PC-9 (cell line): ENCODE data around the gene SYNJ1. TPM values are rescaled to one million over a fixed set of nuclear protein-coding genes. Genes with fewer than 3 reads are reported as not detected.

Experiments
- BruUV-seq: library from RNA; stranded (reverse); fragments of 400-500 nt; replicated peaks from 2 replicates; lab custom pipeline; 2021; lab: Mats Ljungman, UMichigan
- CTCF ChIA-PET: fragments of 300-600 bp; sonication (Branson Sonifier 250); formaldehyde crosslinking; loops from one replicate; lab custom pipeline; 2022; ENCODE audit warnings: antibody characterized with exemption; lab: Charles Lee
- POLR2A ChIA-PET: fragments of 300-600 bp; sonication (Branson Sonifier 250); formaldehyde crosslinking; loops from one replicate; lab custom pipeline; 2022; ENCODE audit warnings: antibody characterized with exemption; ENCODE audit not compliant: unreplicated experiment; lab: Charles Lee
- DNase-seq, 2 experiments: peaks; one replicate each; pipeline versions ENCODE4 v3.0.0 to v3.0.0-alpha.2; 2015 to 2022; ENCODE audit warnings: mixed read lengths in 1 of 2
- H2AFZ ChIP-seq: fragments of 200-600 bp; sonication (generic); 2 replicates; pipeline ENCODE4 v1.8.1; 2017; ENCODE audit warnings: antibody characterized with exemption
- H3F3A ChIP-seq: fragments of 200-600 bp; sonication (generic); 2 replicates; pipeline ENCODE4 v1.8.1; 2017; ENCODE audit warnings: antibody characterized with exemption, mild to moderate bottlenecking, low read depth; ENCODE audit not compliant: insufficient read depth
- H3K27ac ChIP-seq: fragments of 200-600 bp; sonication (generic); 2 replicates; pipeline ENCODE4 v1.6.1; 2016; ENCODE audit warnings: mixed run types
- H3K27me3 ChIP-seq: fragments of 200-600 bp; sonication (generic); 2 replicates; pipeline ENCODE4 v1.6.1; 2016; ENCODE audit warnings: low read depth, mixed run types; ENCODE audit not compliant: insufficient read depth
- H3K36me3 ChIP-seq: fragments of 200-600 bp; sonication (generic); 2 replicates; pipeline ENCODE4 v1.6.1; 2016; ENCODE audit warnings: low read depth, mixed run types
- H3K4me1 ChIP-seq: fragments of 200-600 bp; sonication (generic); replicated peaks from 2 replicates; pipeline ENCODE4 v1.6.1; 2016; ENCODE audit warnings: mixed run types; ENCODE audit not compliant: insufficient read depth
- H3K4me2 ChIP-seq: fragments of 200-600 bp; sonication (generic); 2 replicates; pipeline ENCODE4 v1.6.1; 2017; ENCODE audit warnings: mixed run types
- H3K4me3 ChIP-seq: fragments of 200-600 bp; sonication (generic); 2 replicates; pipeline ENCODE4 v1.6.1; 2016; ENCODE audit warnings: mixed run types
- H3K79me2 ChIP-seq: fragments of 200-600 bp; sonication (generic); 2 replicates; pipeline ENCODE4 v1.6.1; 2017; ENCODE audit warnings: low read depth, mixed run types
- H3K9me2 ChIP-seq: fragments of 200-600 bp; sonication (generic); 2 replicates; pipeline ENCODE4 v1.8.1; 2017; ENCODE audit warnings: mild to moderate bottlenecking; ENCODE audit not compliant: insufficient read depth
- H3K9me3 ChIP-seq: fragments of 200-600 bp; sonication (generic); 2 replicates; pipeline ENCODE4 v1.8.1; 2016; ENCODE audit warnings: low read depth; ENCODE audit not compliant: insufficient read depth
- H4K20me1 ChIP-seq: fragments of 200-600 bp; sonication (generic); 2 replicates; pipeline ENCODE4 v1.8.1; 2017; ENCODE audit not compliant: insufficient read depth
- EZH2 ChIP-seq: fragments of 200-600 bp; sonication (generic); IDR thresholded peaks from 2 replicates; pipeline ENCODE4 v1.8.0; 2017; ENCODE audit warnings: antibody characterized with exemption, low read depth
- intact Hi-C: fragments of 100-400 bp; cut with micrococcal nuclease; formaldehyde crosslinking; loops from one replicate; pipeline ENCODE4 v1.10.0; 2022; ENCODE audit not compliant: unreplicated experiment
- total RNA-seq: library from RNA; stranded (reverse); gene quantifications from 2 replicates; pipeline ENCODE4 v1.2.3, GENCODE V29; 2021
- TF ChIP-seq, protein P1 (sequence below): fragments of 200-600 bp; sonication (generic); conservative IDR thresholded peaks from 2 replicates; pipeline ENCODE4 v1.6.1; 2017; ENCODE audit warnings: mixed run types, antibody characterized with exemption, mild to moderate bottlenecking, moderate library complexity

SYNJ1 gene
- total RNA-seq, 1 experiment from 2014 or later: 4.8 TPM

DNA sequence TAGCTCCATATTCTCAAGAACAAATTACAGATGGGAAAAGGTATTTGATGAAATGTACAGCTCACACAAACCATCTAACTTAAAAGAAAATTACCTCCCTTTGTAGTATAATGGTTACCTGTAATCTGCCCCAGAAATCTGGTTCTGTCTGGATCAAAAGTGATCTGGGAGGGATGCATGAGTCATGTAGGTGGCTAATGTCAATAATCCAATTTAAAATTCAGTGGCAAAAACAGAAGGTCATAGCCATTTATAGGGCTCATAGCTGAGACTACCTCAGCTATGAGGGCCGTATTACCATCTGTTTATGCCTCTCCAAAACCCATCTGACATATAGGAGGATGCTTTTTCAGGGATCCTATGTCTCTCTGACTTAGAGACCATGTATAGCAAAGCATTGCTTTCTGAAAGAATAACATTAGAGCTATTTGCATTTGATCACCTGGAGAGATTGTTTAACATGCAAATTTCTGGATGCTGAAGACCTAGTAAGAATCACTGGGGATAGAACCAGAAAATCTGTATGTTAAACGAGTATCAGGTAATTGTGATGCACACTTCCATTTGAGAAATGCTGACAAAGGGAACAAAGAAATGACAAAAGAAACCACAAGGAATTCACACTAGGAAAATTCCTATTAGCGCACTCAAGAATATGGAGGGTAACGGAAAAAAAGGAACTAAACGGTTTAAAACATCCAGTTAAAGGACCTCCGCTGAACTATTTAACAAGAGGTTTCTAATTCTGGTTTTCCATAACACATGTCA is 26.2 kb upstream of the SYNJ1 start:
- POLR2A ChIA-PET: no interaction called here
- Histone ChIP-seq H3K36me3 (peaks cover 15% of the 10 kb centered on the region), H2AFZ (no peak overlapping the region), H4K20me1 (no peaks in the 10 kb centered on the region), H3K4me2 (no peak overlapping the region), H3K79me2 (no peaks in the 10 kb centered on the region; the same call in 1 of the 2 replicates), H3K27ac (no peak overlapping the region), H3K9me2 (no peaks in the 10 kb centered on the region), H3F3A (no peaks in the 10 kb centered on the region), H3K9me3 (no peaks in the 10 kb centered on the region), H3K4me1 (no peaks in the 10 kb centered on the region), H3K4me3 (no peak overlapping the region), H3K27me3 (no peaks in the 10 kb centered on the region)
- no TSS peak for BruUV-seq
- intact Hi-C loops: no loop called here
- DNase-seq: no peak
- TF ChIP-seq EZH2: no peak
- CTCF ChIA-PET: interaction anchor here (0.6 kb wide), 1 partner anchor 823 kb away, joined by 3 read pairs; no protein-coding TSS in a partner anchor

GRCh38 chr21:32750405-32750804 is 22.6 kb upstream of the SYNJ1 start:
- intact Hi-C loops: no loop called here
- ChIA-PET CTCF (no interaction called here), POLR2A (no interaction called here)
- BruUV-seq: no TSS peak
- H3K27ac ChIP-seq: no peak overlapping the region
- H3K27me3 ChIP-seq: no peaks in the 10 kb centered on the region
- no peaks in the 10 kb centered on the region for H3K9me2 ChIP-seq
- no peak overlapping the region for H2AFZ ChIP-seq
- no peaks in the 10 kb centered on the region for H3F3A ChIP-seq
- no peaks in the 10 kb centered on the region; the same call in 1 of the 2 replicates for H3K79me2 ChIP-seq
- peaks cover 16% of the 10 kb centered on the region for H3K36me3 ChIP-seq
- TF ChIP-seq, protein P1, sequence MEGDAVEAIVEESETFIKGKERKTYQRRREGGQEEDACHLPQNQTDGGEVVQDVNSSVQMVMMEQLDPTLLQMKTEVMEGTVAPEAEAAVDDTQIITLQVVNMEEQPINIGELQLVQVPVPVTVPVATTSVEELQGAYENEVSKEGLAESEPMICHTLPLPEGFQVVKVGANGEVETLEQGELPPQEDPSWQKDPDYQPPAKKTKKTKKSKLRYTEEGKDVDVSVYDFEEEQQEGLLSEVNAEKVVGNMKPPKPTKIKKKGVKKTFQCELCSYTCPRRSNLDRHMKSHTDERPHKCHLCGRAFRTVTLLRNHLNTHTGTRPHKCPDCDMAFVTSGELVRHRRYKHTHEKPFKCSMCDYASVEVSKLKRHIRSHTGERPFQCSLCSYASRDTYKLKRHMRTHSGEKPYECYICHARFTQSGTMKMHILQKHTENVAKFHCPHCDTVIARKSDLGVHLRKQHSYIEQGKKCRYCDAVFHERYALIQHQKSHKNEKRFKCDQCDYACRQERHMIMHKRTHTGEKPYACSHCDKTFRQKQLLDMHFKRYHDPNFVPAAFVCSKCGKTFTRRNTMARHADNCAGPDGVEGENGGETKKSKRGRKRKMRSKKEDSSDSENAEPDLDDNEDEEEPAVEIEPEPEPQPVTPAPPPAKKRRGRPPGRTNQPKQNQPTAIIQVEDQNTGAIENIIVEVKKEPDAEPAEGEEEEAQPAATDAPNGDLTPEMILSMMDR: no peak
- no peak for TF ChIP-seq EZH2
- H3K4me3 ChIP-seq: no peak overlapping the region
- H3K4me2 ChIP-seq: no peak overlapping the region
- no peak for DNase-seq
- H4K20me1 ChIP-seq: no peaks in the 10 kb centered on the region
- H3K4me1 ChIP-seq: no peaks in the 10 kb centered on the region
- no peaks in the 10 kb centered on the region for H3K9me3 ChIP-seq

GRCh38 chr21:32749662-32750061 is 21.8 kb upstream of the SYNJ1 start:
- H3K9me3 ChIP-seq: no peaks in the 10 kb centered on the region
- H3K9me2 ChIP-seq: no peaks in the 10 kb centered on the region
- H3K27ac ChIP-seq: no peak overlapping the region
- no TSS peak for BruUV-seq
- ChIA-PET POLR2A (no interaction called here), CTCF (no interaction called here)
- H3K4me1 ChIP-seq: no peaks in the 10 kb centered on the region
- H3K4me2 ChIP-seq: no peak overlapping the region
- H3K4me3 ChIP-seq: no peak overlapping the region
- H2AFZ ChIP-seq: no peak overlapping the region
- TF ChIP-seq EZH2: no peak
- TF ChIP-seq, protein P1: no peak
- DNase-seq: no peak
- intact Hi-C loops: no loop called here
- no peaks in the 10 kb centered on the region; the same call in 1 of the 2 replicates for H3K79me2 ChIP-seq
- no peaks in the 10 kb centered on the region for H4K20me1 ChIP-seq
- peaks cover 17% of the 10 kb centered on the region for H3K36me3 ChIP-seq
- H3F3A ChIP-seq: no peaks in the 10 kb centered on the region
- no peaks in the 10 kb centered on the region for H3K27me3 ChIP-seq
